Measurements from ENCODE around the gene NAPEPLD.
"Not testable (repeated sequence)": the region's sequence is repeated elsewhere in the genome, so short reads cannot be mapped to it uniquely, and the experiment has no call there.

NAPEPLD gene

DNA sequence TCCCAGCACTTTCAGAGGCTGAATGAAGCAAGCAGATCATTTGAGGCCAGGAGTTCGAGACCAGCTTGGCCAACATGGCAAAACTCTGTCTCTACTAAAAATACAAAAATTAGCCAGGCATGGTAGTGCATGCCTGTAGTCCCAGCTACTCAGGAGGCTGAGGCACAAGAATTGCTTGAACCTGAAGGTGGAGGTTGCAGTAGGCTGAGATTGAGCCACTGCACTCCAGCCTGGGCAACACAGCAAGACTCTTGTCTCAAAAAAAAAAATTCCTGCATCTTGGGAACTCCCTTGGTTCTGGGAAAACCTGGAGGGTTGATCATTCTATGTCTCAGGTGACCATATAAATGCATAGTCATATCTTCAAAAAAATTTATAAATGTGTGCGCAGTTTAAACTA lies 4.1 kb downstream of the NAPEPLD start:
- DNase-seq (ENCODE audit: low read depth) = not testable (repeated sequence)

DNA sequence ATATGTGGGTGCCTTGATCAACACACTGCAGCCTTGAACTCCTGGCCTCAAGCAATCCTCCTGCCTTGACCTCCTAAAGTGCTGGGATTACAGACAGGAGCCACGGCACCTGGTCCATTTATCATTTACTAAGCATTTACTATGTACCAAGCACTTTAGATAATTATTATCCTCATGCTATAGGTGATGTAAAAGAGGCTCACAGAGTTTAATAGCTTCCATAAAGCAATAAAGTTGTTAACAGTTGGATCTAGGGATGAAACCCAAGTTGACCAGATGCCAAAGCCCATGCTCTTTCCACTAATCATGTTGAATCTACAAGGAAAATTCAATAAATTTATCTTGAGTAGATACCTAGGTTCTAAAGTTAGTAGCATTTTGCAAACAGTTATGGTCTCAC lies 5.0 kb downstream of the NAPEPLD start:
- DNase-seq (ENCODE audit: low read depth) = no peak

DNA sequence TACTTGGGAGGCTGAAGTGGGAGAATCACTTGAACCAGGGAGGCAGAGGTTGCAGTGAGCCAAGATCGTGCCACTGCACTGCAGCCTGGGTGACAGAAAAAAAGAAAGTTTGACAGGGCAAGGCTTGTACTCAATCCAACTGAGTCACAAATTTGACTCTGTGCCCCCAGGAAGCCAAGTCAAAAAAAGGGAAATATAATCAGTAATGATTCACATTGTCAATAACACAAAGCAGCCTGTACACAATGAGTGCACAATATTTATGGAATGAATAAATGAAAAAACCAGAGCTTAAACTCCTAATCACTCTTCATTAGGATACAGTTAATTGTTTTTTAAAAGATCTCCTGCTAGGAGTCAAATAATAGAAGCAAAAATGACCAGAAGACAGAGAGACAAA lies 6.4 kb downstream of the NAPEPLD start:
- DNase-seq (ENCODE audit: low read depth) = no peak

DNA sequence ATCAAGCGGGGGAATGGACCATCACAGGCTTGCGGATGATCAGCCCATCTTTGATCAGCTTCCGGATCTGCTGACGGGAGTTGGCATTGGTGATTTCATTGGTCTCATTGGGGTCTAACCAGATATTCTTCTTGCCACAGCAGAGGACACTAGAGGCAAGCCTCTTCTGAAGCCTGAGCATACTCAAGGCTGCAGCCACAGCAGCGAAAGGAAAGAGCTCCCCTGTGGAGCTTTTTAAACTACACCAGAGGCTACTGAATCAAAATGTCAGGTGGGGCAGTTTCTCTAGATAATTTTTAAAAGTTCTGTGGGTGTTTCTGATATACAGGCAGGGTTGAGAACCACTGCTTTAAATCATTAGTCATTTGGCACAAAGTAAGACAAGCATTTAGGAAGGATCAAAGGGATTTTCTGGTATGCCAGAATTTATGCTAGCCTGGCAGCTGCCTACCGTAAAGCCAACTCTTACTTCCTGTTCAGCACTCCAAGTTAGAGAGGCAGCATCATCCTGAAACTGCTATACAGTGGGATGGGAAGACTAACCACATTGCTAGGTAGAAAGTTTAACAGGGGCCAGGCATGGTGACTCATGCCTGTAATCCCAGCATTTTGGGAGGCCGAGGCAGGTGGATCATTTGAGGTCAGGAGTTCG lies 7.0 kb downstream of the NAPEPLD start:
- no peak for DNase-seq (ENCODE audit: low read depth)

DNA sequence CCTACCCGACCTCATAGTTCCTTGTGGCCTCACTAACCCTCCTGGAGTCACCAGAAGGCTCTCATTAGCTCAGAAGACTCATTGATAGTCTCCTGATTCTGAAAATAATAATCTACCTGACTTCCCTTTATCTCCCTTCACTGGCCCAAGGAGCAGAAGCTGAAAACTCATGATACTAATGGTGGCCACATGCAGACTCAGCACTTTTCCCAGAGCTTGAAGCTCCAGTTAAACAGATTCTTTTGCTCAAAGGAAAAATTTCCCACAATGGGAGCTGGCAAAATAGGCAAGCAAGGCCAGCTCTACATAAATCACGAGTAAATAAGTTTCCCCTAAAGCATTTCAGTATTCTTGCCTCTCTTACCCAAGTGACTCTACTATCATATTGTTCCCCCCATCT lies 8.2 kb downstream of the NAPEPLD start:
- DNase-seq (ENCODE audit: low read depth) = no peak

DNA sequence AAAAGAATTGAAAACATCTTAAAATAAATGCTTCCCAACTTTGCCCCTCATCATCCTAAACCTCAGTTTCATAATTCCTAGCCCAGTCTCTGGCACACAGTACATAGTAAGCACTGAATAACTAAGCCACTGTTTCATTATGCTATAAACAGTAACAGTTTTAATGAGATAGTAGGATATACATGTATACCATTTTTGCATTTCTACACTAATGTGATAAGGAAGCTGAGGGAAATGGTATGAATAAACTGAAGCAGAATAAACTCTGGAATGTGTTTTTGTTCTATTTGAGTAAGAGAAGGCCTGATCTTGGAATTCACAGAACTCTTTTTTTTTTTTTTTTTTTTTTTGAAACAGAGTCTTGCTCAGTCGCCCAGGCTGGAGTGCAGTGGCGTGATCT lies 8.8 kb downstream of the NAPEPLD start:
- DNase-seq (ENCODE audit: low read depth) = no peak

DNA sequence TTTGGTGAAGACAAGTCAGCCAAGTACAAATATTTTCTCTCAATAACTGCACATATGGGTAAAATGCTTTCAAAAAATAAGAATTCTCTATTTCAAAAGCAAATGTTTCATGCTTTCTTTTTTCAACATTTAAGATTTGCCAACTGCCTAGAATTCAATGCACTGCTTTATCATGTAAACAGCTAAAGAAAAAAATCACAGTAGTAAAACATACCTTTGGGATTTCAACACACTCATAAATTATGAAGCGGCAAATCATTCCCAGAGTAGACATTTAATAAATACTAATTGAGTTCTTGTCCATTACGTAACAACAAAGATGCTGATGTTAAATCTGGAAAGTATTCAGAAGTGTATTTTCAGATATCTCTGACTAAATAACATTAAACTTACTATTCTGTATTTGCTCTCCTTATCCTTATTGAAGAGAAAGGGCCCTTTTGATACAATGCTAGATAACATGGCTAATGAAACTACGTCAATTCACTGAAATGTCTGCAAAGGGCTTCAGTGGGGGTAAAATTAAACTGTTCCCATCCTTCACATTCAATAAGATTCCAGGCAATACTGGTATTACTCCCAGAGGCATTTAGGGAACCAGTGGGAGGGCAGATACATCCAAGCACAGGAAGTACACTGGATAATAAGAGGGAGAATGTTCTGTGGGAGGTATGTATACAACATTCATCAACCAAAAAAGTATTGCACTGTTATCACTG lies 13.9 kb downstream of the NAPEPLD start:
- no peak for DNase-seq (ENCODE audit: low read depth)

DNA sequence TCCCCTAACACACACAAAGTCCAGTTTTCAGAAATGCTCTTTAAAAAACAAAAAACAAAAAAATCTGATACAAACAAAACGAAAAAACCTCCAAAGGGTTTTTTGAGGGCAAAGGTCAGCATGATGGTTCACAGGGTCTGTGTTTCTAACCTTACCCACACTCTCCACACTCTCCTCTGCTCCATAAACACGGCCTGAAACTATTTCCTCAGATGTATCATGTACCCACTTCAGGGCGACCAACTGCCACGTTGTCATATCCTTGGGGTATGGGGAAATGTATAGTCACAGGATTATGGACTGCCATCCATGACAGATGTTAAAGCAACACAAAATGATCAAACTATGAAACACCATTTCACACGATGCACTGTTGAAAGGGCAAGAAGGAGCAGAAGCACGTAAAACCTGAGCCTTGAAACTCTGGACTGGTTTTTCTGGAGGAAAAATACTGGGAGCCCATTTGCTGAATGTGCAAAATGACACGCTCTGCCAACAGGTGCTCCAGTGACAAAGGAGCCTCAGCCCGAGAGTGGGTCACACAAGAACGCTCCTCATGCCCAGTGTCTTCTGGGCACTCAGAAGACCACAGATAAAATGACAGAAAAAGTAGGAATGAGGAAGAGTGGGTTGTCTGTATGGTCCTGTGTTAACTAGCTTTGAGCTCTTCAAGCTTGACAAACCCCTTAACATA lies 15.8 kb downstream of the NAPEPLD start:
- no peak for DNase-seq (ENCODE audit: low read depth)

DNA sequence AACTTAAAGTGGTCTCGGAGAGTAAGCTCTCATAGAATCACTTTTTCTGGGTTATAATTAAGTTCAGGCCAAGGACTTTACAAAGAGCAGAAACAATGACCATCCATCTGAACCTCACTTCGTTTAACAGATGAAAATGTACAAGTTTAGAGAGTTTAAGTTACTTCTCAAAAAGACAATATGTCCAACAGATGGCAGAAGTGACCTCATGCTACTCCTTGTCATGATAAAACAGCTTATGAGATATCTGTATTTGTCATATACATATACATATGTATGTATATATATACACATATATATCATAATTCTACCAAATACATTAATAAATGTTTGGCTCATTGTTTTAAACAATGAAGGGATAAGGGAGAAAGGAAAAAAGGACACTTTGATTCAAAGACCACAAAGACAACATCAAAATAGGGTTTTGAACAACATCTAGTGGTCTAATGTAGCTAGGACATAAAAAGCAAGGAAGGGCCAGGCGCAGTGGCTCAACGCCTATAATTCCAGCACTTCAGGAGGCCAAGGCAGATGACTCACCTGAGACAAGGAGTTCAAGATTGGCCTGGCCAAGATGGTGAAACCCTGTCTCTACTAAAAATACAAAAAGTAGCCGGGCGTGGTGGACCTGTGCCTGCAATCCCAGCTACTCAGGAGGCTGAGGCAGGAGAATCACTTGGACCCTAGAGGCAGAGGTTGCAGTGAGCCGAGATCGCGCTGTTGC lies 17.8 kb downstream of the NAPEPLD start:
- DNase-seq (ENCODE audit: low read depth) = no peak

DNA sequence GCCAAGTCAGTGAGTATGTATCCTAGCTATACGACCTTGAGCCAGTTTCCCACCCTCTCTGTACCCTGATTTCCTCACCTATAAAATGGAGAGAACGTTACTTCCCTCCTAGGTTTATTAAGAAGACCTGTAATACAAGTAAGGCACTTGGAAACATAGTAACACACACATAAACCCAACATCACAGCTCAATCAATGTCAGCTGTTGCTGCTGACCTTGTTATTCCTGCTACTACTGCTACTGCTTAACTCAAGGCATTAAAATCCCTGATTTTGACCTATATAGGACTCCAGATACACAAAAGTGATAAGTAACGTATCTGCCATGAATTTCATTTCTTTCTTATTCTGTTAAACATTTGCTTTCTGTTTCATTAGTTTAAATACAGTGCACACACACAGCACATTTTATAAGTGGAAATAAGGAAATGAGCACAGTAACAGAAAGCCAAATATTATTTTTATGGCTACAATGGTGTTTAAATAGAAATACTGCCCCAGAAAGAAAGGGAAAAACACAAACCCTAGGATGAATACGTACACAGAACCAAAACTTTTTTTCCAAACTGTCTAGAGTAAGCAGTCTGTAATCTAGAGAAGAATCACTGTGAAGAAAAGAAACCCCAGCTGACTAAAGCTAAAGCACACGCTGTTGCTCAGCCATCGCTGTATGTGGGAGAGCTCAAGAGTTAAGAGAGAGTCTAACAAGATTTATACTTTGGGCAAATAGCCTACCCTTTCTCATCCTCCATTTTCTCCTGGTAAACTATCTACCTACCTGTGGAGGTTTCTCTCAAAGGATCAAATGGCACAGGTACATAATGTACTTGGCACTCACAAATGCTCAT lies 19.0 kb downstream of the NAPEPLD start:
- no peak for DNase-seq (ENCODE audit: low read depth)

DNA sequence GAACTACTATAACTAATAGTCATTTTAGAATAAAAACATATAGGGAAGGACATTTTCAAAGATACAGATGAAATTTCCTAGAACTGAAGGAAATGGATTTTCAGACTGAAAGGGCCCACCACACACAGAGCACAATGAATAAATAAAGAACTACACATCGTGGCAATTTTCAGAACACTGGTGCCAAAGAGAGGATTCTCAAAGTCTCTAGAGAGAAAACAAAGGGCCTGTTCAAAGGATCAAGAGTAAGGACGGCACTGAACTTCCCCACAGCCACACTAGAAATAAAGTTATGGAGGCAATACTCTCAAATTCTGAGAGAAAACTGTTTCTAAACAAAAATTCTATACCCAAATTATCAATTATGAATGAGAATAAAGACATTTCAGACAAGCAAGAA lies 21.9 kb downstream of the NAPEPLD start:
- no peak for DNase-seq (ENCODE audit: low read depth)

DNA sequence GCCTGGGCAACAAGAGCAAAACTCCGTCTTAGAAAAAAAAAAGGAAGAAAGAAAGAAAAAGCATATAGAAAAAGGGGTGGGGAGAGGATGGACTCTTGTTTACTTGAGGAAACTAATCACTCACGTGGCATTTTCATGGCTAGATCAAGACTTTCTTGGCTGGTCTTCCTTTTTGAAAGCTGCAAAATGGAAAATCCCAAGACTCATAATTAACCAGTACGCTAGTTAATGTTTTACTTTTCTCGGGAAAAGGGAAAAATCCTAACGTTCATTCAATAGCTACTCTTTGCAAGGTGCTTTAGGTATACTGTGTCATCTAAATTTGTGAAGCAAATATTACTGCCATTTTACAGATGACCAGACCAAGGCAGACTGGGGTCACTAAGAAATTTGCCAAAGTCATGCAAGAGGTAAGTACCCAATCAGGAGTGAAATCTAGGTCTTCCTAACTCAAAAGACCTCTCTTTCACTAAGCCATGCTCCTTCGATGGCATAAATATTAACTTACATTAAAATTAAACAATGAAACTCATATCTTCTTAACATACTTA lies 24.4 kb downstream of the NAPEPLD start:
- no peak for DNase-seq (ENCODE audit: low read depth)

DNA sequence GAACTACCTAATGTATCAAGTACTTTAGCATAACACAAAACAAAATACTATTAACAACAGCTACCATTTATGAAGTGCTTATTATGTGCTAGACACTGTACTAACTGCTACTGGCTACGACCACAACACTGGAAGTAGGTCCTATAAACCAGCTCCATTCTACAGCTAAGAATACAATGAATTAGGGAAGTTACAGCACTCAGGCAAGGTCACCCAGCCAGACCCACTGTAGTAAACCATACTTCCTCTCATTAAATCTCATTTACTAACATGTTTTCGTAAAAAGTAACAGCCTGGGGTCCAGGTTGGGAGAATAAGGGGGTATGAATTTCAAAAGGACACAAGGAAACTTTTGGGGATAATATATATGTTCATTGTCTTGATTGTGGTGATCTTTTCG lies 25.4 kb downstream of the NAPEPLD start:
- DNase-seq (ENCODE audit: low read depth) = no peak

DNA sequence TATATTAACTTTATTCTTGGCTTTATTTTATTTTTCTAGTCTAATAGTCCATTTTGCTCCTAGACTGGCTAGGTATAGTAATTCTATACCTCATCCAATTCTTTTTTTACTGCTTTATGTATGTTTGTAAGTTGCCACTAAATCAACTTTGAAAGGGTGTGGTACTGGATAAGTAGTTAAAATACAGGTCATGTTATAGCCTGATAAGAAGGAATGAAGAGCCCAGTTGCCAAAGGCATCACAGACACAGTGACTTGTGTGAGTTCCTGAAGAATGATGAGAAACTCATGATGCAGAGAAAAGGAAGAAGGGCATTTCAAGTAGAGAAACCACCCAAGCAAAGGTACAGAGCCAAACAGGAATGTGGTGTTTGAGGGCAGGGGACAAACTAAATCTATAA lies 27.3 kb downstream of the NAPEPLD start:
- no peak for DNase-seq (ENCODE audit: low read depth)

DNA sequence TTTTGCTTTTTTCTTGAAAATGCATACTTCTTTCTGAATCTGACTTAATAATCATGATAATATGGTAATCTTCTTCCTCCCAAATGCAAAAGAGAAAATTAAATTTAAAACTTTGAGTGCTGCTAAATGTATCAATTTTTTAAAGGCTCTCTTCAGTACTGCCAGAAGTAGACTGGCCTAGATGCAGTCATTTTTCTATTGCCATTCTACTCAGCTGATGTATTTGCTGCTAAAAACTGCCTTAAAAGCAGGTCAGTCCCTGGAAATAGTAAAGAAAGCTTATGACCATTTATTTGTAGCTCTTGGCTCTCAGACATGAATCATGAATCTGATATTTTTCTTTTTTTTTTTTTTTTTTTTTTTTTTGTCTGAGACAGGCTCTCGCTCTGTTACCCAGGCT lies 28.5 kb downstream of the NAPEPLD start:
- DNase-seq (ENCODE audit: low read depth) = no peak

DNA sequence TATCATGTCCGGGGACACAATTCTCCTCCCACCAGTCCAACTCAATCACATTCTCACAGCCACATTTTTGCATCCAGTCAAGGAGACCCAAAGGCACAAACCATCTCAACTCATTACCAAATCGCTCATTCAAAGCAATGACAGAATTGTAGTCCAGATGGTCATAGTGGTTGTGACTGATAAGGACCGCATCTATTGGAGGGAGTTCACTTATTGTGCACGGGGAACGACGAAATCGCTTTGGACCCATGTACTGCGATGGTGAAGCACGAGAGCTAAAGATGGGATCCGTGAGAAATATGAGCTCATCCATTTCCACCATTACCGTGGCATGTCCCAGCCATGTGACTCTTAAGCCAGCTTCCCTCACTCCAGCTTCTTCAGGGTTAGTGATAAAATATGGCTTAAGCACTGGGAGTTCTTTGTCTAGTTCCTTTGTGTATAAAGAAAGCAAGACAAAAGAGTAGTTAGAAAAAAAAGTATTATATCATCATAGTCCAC lies 29.1 kb downstream of the NAPEPLD start:
- no peak for DNase-seq (ENCODE audit: low read depth)

DNA sequence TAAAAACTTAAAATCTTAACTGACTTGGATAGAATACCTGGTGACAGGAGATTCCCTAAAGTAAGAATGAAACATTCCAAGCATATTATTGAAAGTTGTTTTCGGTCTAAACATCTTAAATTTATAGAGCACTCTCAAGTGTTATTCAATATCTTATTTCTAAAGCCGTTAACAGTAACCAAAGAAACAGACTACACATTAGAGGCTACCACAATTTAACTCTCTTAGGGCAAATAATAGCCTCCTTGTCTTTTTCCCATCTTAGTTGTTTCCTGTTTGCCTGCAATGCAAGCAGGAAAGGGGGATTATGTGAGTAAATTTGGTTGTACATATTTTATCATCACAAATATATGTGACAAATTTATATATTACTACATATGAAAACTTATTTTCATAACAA lies 31.4 kb downstream of the NAPEPLD start:
- DNase-seq (ENCODE audit: low read depth) = no peak

DNA sequence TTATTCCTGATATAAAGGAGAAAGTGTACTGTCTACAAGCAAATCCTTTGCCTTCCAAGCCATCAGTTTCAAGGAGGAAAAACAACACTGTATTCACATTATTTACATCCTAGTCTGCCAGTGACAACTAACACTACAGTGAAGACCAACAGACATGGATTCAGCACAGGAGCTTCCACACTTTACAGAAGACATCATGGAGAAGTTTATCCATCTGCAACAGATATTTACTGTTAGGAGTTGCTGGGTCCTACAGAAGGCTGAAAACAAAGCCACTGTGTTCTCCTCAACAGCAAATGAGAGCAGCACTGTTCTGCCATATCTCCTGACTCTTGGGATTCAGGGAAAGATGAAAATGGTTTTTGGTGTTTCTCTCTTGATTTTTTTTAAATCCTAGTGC lies 31.9 kb downstream of the NAPEPLD start:
- DNase-seq (ENCODE audit: low read depth) = no peak

DNA sequence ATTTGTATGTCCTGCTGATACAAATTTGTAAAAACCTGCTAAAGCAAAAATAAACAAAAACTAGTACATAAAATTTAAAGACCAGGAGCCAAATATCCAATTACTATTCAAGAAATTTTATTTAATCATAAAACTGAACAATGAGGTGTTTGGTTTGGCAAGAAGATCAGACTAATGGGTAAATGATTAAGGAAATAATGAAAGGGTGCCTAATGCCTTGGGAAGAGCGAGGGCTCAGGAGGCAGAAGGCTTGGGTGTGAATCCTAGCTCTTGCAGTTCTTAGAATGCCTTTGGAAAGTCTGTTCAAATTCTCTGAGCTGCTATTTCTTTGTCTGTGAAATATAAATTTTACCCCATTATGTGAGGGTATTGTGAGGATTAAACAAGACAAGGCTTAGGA lies 32.4 kb downstream of the NAPEPLD start:
- no peak for DNase-seq (ENCODE audit: low read depth)

DNA sequence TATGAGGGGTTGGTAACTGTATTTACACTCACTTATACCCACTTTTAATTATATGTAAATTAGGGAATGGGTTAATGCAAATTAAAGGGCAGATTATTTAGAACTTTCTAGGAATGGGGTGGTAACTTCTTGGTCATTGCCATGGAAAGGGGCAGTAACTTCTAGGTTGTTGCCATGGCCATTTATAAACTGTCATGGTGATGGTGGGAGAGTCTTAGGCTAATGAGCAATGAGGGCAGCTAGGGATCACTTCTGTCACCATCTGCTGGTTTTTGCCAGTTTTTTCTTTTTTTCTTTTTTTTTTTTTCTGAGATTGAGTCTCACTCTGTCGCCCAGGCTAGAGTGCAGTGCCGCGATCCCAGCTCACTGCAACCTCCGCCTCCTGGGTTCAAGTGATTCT lies 33.1 kb downstream of the NAPEPLD start:
- no peak for DNase-seq (ENCODE audit: low read depth)

DNA sequence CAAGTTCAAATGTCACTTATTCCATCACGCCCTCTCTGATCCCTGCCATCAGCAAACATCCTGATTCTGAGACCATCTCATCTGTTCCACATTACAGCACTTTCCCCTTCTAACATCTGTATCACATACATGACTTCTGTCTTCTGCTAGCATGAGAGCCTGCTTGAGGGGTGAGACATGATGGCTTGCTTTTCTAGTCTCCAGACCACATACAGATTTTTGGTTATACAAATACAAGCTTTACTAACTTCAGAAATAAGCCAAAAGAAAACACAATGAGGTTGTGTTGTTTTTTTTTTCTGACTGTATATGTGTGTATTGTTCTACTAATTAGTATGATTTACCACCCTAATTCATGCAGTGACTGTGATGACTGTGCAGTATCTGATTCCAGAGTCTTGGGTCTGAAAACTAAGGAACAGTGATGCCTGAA lies 34.3 kb downstream of the NAPEPLD start:
- DNase-seq (ENCODE audit: low read depth) = no peak

Data from stimulated activated CD8-positive, alpha-beta memory T cell treated with anti-CD3 and anti-CD28 coated beads, Interleukin-15, amount 100 ng/mL, for 1 hour (primary cell).